ENCODE results near the gene PLXNA4. TPM values are rescaled to one million over a fixed set of nuclear protein-coding genes. Genes with fewer than 3 reads are reported as not detected.
A peak's percentile ranks its signal among the peaks of the same experiment; 100 is the strongest.

Gene PLXNA4
- total and polyA plus RNA-seq, 2 experiments from 2014 or later: 1.9 to 4.8 TPM

- Histone ChIP-seq H3K27me3 (no peaks in the 10 kb centered on the region), H3K4me3 (no peak overlapping the region), H3K36me3 (replicated peaks; ENCODE audit: insufficient read depth, low read depth) (no peaks in the 10 kb centered on the region), H3K4me2 (no peak overlapping the region), H3K9me3 (ENCODE audit: low read depth) (no peaks in the 10 kb centered on the region), H3K79me2 (no peaks in the 10 kb centered on the region), H3K27ac (no peak overlapping the region), H4K20me1 (ENCODE audit: insufficient read depth, poor library complexity, severe bottlenecking) (no peaks in the 10 kb centered on the region), H3K9me2 (replicated peaks; ENCODE audit: insufficient read depth) (no peaks in the 10 kb centered on the region), H3K4me1 (ENCODE audit: insufficient read depth) (peaks cover 12% of the 10 kb centered on the region), H2AFZ (no peak overlapping the region)
- peak; percentile 37 for DNase-seq (ENCODE audit: low spot score)
- TF ChIP-seq EZH2 (IDR thresholded peaks at IDR 0.05; ENCODE audit: borderline replicate concordance) (no peak), EZH2phosphoT487 (IDR thresholded peaks at IDR 0.05; ENCODE audit: low read depth, severe bottlenecking, unreplicated experiment) (no peak), CTCF (IDR thresholded peaks at IDR 0.05; ENCODE audit: poor library complexity) (no peak)
- 66% methylated on average over 10 of the region's 10 CpGs for WGBS (ENCODE audit: low lambda C conversion rate, missing lambda C conversion rate)
Observed at GRCh38 chr7:132160611-132161532, 415.4 kb downstream of the PLXNA4 start.

GRCh38 chr7:132158841-132159240 lies 417.4 kb downstream of the PLXNA4 start:
- WGBS (ENCODE audit: low lambda C conversion rate, missing lambda C conversion rate): 90% methylated on average over 3 of the region's 3 CpGs
- DNase-seq (ENCODE audit: low spot score): no peak

GRCh38 chr7:132158166-132158565 lies 418.1 kb downstream of the PLXNA4 start:
- no peaks in the 10 kb centered on the region for H4K20me1 ChIP-seq (ENCODE audit: insufficient read depth, poor library complexity, severe bottlenecking)
- no peaks in the 10 kb centered on the region for H3K79me2 ChIP-seq
- TF ChIP-seq EZH2 (IDR thresholded peaks at IDR 0.05; ENCODE audit: borderline replicate concordance) (no peak), EZH2phosphoT487 (IDR thresholded peaks at IDR 0.05; ENCODE audit: low read depth, severe bottlenecking, unreplicated experiment) (no peak), CTCF (IDR thresholded peaks at IDR 0.05; ENCODE audit: poor library complexity) (no peak)
- no peak for DNase-seq (ENCODE audit: low spot score)
- H3K36me3 ChIP-seq (replicated peaks; ENCODE audit: insufficient read depth, low read depth): no peaks in the 10 kb centered on the region
- H2AFZ ChIP-seq: no peak overlapping the region
- H3K4me2 ChIP-seq: no peak overlapping the region
- H3K4me3 ChIP-seq: no peak overlapping the region
- H3K9me2 ChIP-seq (replicated peaks; ENCODE audit: insufficient read depth): no peaks in the 10 kb centered on the region
- no peaks in the 10 kb centered on the region for H3K27me3 ChIP-seq
- no peaks in the 10 kb centered on the region for H3K9me3 ChIP-seq (ENCODE audit: low read depth)
- WGBS (ENCODE audit: low lambda C conversion rate, missing lambda C conversion rate): 87% methylated on average over 2 of the region's 2 CpGs
- peaks cover 12% of the 10 kb centered on the region for H3K4me1 ChIP-seq (ENCODE audit: insufficient read depth)
- H3K27ac ChIP-seq: no peak overlapping the region

More at GRCh38 chr7:132158841-132159240, 417.4 kb downstream of the PLXNA4 start:
- Histone ChIP-seq H3K79me2 (no peaks in the 10 kb centered on the region), H4K20me1 (ENCODE audit: insufficient read depth, poor library complexity, severe bottlenecking) (no peaks in the 10 kb centered on the region), H3K4me3 (no peak overlapping the region), H3K4me2 (no peak overlapping the region), H3K9me2 (replicated peaks; ENCODE audit: insufficient read depth) (no peaks in the 10 kb centered on the region), H3K27me3 (no peaks in the 10 kb centered on the region), H3K27ac (no peak overlapping the region), H3K4me1 (ENCODE audit: insufficient read depth) (peaks cover 12% of the 10 kb centered on the region), H2AFZ (no peak overlapping the region), H3K9me3 (ENCODE audit: low read depth) (no peaks in the 10 kb centered on the region), H3K36me3 (replicated peaks; ENCODE audit: insufficient read depth, low read depth) (no peaks in the 10 kb centered on the region)
- TF ChIP-seq EZH2phosphoT487 (IDR thresholded peaks at IDR 0.05; ENCODE audit: low read depth, severe bottlenecking, unreplicated experiment): no peak
- no peak for TF ChIP-seq EZH2 (IDR thresholded peaks at IDR 0.05; ENCODE audit: borderline replicate concordance)
- TF ChIP-seq CTCF (IDR thresholded peaks at IDR 0.05; ENCODE audit: poor library complexity): no peak

Measured in hepatocyte (in vitro differentiated cells).